ENCODE data around the gene ATG16L1.

ATG16L1 gene

DNA sequence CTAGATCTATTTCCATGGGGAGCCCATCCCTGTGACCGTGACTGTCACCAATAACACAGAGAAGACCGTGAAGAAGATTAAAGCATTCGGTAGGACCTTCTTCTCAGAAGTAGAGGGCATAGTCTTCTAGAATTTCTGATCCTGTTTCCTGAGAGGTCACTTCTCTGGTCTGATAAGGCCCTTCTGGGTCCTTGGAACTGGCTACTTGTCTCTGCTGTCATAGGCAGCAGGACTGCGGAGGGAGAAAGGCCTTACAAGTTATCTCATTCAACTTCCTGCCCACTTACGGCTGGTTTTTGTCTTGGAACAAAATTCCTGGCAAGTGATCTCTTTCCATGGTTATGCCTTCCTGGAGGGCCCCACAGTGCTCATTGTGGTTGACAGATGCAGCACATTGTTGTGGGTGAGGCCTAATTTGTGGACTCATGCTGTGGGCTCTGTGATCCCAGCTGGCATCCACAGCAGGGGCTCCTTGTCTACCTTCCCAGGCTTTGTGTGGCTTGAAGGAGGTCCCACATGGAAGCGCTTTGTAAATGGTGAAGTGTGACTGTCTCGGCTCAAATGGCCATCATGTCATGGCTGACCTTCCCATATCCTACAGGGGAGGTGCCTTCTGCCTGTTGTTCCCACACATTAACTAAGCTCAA is 78.1 kb downstream of the ATG16L1 start:
- ChIA-PET POLR2A (no interaction called here), CTCF (interaction anchor here (0.6 kb wide), 1 partner anchor 27 kb away, joined by 5 read pairs; no protein-coding TSS in a partner anchor)
- Histone ChIP-seq H3K4me3 (ENCODE audit: low read depth, low read length) (no peak overlapping the region), H3K27ac (ENCODE audit: extremely low read depth, low read depth, low read length) (no peak overlapping the region), H3K36me3 (ENCODE audit: control insufficient read depth in 2 of 2, insufficient read depth in 1 of 2, low read length in 2 of 2) (no peaks in the 10 kb centered on the region), H3K9me3 (ENCODE audit: control insufficient read depth, insufficient read depth, low read depth, low read length) (no peaks in the 10 kb centered on the region), H3K4me1 (ENCODE audit: control insufficient read depth, insufficient read depth, low read length) (no peaks in the 10 kb centered on the region)
- peak; percentile 93 for TF ChIP-seq ZIC2 (tag by site-specific recombination; IDR thresholded peaks at IDR 0.05)
- TF ChIP-seq SCRT2 (tag by site-specific recombination; IDR thresholded peaks at IDR 0.05) = no peak
- 0 out of 2 replicates have a peak, but pooled peaks have one; percentile 25 for TF ChIP-seq GLIS1 (tag by site-specific recombination; IDR thresholded peaks at IDR 0.05)

DNA sequence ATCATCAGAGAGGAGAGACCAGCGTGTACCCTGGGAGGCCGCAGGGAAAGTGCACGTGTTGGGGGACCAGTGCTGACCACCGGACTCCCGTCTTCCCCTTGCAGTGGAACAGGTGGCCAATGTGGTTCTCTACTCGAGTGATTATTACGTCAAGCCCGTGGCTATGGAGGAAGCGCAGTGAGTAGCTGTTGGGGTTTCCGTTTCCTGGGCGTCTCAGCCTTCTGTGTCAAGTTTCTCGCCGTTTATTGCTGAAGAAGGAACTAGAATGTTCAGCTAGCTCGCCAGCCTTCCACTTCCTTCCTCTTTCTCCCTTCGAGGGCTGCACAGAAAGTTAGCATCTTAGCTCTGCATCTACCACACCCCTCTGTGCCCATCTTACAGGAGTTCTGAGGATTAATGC is 80.1 kb downstream of the ATG16L1 start:
- Histone ChIP-seq H3K9me3 (ENCODE audit: control insufficient read depth, insufficient read depth, low read depth, low read length) (no peaks in the 10 kb centered on the region), H3K4me3 (ENCODE audit: low read depth, low read length) (no peak overlapping the region), H3K36me3 (ENCODE audit: control insufficient read depth in 2 of 2, insufficient read depth in 1 of 2, low read length in 2 of 2) (no peaks in the 10 kb centered on the region), H3K4me1 (ENCODE audit: control insufficient read depth, insufficient read depth, low read length) (no peaks in the 10 kb centered on the region), H3K27ac (ENCODE audit: extremely low read depth, low read depth, low read length) (no peak overlapping the region)
- ChIA-PET CTCF (interaction anchor here (0.6 to 0.9 kb wide), 2 partner anchors 27 to 30 kb away, joined by 3 read pairs; no protein-coding TSS in a partner anchor), POLR2A (no interaction called here)
- TF ChIP-seq ZNF214 (tag by site-specific recombination; IDR thresholded peaks at IDR 0.05; ENCODE audit: borderline replicate concordance) (no peak), ZNF544 (tag by site-specific recombination; IDR thresholded peaks at IDR 0.05) (no peak), ZFP3 (tag by site-specific recombination; IDR thresholded peaks at IDR 0.05; ENCODE audit: low read depth) (no peak), ZNF660 (tag by site-specific recombination; IDR thresholded peaks at IDR 0.05) (no peak), YY2 (tag by site-specific recombination; IDR thresholded peaks at IDR 0.05) (no peak), KLF16 (tag by site-specific recombination; IDR thresholded peaks at IDR 0.05) (no peak), ZNF747 (tag by site-specific recombination; IDR thresholded peaks at IDR 0.05) (no peak), REST (tag by site-specific recombination; IDR thresholded peaks at IDR 0.05) (no peak), GLIS2 (tag by site-specific recombination; IDR thresholded peaks at IDR 0.05) (no peak), ZNF658 (tag by site-specific recombination; IDR thresholded peaks at IDR 0.05) (no peak), AEBP2 (tag by site-specific recombination; IDR thresholded peaks at IDR 0.05; ENCODE audit: borderline replicate concordance) (no peak), ZNF10 (tag by site-specific recombination; IDR thresholded peaks at IDR 0.05) (no peak), ZNF670 (tag by site-specific recombination; IDR thresholded peaks at IDR 0.05; ENCODE audit: low read depth) (no peak), GLI4 (tag by site-specific recombination; IDR thresholded peaks at IDR 0.05) (no peak), GFI1B (tag by site-specific recombination; IDR thresholded peaks at IDR 0.05) (no peak), ZNF169 (tag by site-specific recombination; IDR thresholded peaks at IDR 0.05) (no peak)
- TF ChIP-seq, protein P1, sequence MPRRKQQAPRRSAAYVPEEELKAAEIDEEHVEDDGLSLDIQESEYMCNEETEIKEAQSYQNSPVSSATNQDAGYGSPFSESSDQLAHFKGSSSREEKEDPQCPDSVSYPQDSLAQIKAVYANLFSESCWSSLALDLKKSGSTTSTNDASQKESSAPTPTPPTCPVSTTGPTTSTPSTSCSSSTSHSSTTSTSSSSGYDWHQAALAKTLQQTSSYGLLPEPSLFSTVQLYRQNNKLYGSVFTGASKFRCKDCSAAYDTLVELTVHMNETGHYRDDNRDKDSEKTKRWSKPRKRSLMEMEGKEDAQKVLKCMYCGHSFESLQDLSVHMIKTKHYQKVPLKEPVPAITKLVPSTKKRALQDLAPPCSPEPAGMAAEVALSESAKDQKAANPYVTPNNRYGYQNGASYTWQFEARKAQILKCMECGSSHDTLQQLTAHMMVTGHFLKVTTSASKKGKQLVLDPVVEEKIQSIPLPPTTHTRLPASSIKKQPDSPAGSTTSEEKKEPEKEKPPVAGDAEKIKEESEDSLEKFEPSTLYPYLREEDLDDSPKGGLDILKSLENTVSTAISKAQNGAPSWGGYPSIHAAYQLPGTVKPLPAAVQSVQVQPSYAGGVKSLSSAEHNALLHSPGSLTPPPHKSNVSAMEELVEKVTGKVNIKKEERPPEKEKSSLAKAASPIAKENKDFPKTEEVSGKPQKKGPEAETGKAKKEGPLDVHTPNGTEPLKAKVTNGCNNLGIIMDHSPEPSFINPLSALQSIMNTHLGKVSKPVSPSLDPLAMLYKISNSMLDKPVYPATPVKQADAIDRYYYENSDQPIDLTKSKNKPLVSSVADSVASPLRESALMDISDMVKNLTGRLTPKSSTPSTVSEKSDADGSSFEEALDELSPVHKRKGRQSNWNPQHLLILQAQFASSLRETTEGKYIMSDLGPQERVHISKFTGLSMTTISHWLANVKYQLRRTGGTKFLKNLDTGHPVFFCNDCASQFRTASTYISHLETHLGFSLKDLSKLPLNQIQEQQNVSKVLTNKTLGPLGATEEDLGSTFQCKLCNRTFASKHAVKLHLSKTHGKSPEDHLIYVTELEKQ (tag by site-specific recombination; IDR thresholded peaks at IDR 0.05; ENCODE audit: borderline replicate concordance) = no peak
- TF ChIP-seq, protein P2, sequence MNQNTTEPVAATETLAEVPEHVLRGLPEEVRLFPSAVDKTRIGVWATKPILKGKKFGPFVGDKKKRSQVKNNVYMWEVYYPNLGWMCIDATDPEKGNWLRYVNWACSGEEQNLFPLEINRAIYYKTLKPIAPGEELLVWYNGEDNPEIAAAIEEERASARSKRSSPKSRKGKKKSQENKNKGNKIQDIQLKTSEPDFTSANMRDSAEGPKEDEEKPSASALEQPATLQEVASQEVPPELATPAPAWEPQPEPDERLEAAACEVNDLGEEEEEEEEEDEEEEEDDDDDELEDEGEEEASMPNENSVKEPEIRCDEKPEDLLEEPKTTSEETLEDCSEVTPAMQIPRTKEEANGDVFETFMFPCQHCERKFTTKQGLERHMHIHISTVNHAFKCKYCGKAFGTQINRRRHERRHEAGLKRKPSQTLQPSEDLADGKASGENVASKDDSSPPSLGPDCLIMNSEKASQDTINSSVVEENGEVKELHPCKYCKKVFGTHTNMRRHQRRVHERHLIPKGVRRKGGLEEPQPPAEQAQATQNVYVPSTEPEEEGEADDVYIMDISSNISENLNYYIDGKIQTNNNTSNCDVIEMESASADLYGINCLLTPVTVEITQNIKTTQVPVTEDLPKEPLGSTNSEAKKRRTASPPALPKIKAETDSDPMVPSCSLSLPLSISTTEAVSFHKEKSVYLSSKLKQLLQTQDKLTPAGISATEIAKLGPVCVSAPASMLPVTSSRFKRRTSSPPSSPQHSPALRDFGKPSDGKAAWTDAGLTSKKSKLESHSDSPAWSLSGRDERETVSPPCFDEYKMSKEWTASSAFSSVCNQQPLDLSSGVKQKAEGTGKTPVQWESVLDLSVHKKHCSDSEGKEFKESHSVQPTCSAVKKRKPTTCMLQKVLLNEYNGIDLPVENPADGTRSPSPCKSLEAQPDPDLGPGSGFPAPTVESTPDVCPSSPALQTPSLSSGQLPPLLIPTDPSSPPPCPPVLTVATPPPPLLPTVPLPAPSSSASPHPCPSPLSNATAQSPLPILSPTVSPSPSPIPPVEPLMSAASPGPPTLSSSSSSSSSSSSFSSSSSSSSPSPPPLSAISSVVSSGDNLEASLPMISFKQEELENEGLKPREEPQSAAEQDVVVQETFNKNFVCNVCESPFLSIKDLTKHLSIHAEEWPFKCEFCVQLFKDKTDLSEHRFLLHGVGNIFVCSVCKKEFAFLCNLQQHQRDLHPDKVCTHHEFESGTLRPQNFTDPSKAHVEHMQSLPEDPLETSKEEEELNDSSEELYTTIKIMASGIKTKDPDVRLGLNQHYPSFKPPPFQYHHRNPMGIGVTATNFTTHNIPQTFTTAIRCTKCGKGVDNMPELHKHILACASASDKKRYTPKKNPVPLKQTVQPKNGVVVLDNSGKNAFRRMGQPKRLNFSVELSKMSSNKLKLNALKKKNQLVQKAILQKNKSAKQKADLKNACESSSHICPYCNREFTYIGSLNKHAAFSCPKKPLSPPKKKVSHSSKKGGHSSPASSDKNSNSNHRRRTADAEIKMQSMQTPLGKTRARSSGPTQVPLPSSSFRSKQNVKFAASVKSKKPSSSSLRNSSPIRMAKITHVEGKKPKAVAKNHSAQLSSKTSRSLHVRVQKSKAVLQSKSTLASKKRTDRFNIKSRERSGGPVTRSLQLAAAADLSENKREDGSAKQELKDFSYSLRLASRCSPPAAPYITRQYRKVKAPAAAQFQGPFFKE (tag by site-specific recombination; IDR thresholded peaks at IDR 0.05; ENCODE audit: borderline replicate concordance) = no peak

Data from HEK293 (cell line).